ENCODE results near the gene GEMIN5.

- TF ChIP-seq CTCF (conservative IDR thresholded peaks at IDR 0.05; ENCODE audit: low read depth in 2 of 2) (no peak), STAT1 (IDR thresholded peaks at IDR 0.05; ENCODE audit: unreplicated experiment) (no peak), POLR2AphosphoS5 (IDR thresholded peaks at IDR 0.05; ENCODE audit: low read depth) (no peak), REST (IDR thresholded peaks at IDR 0.05; ENCODE audit: unreplicated experiment) (no peak), CREB1 (CRISPR knock-in tag; IDR thresholded peaks at IDR 0.05; ENCODE audit: low read depth) (no peak), EZH2 (IDR thresholded peaks at IDR 0.05; ENCODE audit: low read depth, unreplicated experiment) (no peak), ZNF462 (CRISPR knock-in tag; IDR thresholded peaks at IDR 0.05) (no peak), EZH2phosphoT487 (IDR thresholded peaks at IDR 0.05; ENCODE audit: unreplicated experiment) (no peak), ETS1 (IDR thresholded peaks at IDR 0.05) (no peak)
These were observed 88.2 kb downstream of the GEMIN5 start for GRCh38 chr5:154849791-154850201.

All from GM23338 (cell line).